NCI-H2171 treated with DMSO at 0.1 percent for 48 hours (cell line): ENCODE data around the gene ETV5.

Experiments
- DNase-seq: peaks from one replicate; lab custom pipeline; 2025; lab: John Stamatoyannopoulos, UW

The ETV5 gene

DNA sequence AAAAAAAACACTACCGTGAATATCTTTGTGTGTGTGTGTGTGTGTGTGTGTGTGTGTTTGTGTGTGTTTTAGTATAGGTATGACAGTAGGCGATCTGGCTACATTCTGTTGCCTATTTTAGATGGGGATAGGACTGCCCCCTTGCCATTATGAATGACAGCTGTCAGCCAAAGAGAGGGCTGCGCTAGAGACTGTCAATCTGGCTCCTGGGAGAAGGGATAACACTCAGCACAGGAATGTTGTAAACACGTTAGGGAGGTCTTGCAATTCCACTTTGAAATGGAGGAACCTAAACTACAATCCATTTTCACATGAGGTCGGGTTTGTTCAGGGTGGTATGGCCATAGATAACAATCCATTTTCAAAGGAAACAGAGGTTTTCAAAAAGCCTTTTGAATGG is 14.1 kb upstream of the ETV5 start:
- no peak for DNase-seq

DNA sequence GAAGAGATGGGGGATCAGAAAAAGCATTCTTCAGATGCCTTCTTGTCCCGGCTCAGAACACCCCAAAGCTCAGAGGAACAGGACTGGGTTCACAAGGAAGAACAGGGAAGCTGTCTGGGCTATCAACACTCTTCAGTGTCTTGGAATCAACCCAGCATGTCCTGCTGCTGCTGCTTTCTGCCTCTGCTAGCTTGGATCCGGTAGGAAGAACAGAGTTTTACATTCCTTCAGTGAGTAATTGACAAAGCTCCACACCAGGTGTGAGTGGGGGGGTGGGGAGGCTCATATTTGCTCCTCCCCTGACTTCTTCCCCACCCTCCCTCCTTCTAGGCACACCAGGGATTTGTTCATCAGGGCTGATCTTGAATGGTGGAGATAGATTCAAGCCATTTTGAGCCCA is 13.1 kb upstream of the ETV5 start:
- no peak for DNase-seq

DNA sequence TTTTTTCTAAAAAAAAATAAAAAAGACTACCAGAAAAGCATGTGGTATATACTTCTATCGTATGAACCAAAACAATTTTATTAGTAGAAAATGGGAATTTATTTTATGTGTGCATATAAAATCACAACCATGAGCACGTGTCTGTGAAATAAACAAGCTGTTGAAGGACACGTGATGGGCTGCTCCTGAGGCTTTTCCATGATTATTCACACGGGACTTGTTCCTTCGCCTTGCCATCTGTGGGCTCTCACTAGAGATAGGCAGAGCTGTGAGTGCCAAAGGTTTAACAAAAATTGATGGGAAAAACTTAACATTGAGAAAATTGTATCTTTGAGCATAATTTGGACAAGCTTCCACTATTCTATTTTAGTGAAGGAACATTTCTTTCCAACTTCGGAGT is 12.4 kb upstream of the ETV5 start:
- peak; percentile 24 for DNase-seq

DNA sequence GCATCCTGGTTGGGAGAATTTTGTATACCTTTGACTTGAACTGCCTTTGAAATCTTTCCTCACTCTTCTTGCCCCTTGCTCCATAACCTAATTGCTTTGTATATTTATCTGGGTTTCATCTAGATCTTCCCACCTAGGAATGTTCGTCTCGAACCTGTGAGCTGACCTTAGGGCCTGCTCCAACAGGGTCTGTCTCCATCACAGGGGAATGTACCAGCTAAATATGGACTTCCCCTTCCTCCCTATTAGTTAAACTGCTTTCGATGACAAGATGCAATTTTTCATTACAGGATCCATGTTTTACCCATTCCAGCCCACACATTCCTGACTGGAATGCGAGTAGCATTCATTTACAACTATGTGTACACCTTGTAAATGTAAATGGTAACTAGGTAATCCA is 10.6 kb upstream of the ETV5 start:
- DNase-seq: no peak

DNA sequence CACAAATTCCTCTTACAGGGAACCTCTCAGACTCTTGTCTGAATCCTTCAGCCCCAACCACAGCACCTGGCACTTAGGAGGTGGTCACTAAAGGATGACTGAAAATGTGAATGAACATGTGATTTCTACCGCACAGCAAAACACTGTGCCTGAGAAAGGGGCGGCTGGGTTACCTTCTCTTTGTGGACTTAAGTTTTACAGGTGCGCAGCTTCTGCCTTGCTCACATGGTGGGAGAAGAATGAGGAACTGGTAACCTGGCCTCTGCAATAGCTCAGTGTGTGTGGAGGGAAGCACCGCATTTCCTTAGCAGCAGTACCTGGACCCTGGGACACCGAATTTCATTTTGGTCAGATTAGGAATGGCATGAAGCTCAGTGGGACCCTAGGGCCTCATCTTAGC is 9.8 kb upstream of the ETV5 start:
- no peak for DNase-seq

DNA sequence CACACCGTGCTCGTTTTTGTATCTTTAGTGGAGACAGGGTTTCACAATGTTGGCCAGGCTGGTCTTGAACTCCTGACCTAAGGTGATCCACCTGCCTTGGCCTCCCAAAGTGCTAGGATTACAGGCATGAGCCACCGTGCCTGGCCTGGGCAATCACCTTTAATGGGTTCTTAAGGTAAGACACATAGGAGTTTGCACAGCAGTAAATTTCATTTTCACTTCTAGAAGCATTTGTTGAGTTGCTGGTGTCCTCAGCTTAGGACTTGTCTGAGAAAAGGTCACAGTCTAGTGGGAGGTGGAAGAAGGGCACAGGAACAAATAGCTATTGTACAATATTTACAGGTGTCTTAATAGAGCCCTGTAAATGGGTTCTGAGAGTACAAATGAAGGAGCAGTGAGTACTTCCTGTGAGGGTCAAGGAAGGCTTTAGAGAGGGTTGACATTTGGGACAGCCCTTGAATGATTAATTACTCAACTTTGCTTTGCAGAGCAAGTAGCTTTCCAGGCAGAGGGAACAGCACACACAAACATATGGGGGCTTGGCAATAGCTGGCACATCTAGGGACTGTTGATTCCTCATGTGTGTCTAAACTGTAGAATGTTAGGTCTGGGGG is 8.7 kb upstream of the ETV5 start:
- no peak for DNase-seq

DNA sequence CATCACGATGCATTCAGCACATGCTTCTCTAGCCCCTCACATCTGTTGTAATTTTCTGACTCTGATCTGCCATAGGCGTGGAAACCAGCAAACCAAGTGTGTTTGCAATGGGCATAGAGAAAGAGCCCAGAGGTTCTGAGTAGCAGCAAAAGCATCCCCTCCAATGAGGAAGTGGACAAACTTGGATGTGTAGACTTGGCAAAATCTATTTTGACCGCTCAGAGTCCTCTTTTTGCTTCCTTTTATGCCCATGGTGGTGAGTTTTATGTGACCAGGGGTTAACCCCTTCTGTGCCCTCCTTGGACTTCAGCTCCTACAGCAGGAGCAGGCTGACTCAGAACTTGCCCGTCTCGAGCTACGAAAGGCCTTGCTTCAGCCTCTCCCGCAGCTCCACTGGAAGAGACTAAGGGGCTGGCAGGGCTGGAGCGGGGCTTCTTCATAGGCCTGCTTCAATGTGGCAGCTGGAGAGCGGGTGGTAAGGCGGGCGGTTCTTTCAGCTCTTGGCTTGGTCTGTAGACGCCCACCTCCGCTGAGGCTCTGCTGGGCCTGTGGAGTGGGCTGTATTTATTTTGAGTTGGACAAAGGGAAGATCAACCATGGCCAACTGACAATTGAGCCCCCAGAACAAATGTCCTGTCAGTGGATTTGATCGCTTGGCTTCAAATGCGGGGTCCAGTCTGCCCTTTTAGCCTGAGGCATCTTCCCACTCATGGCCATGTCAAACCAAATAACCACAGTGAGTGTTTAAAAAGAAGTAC is 6.5 kb upstream of the ETV5 start:
- DNase-seq: no peak

DNA sequence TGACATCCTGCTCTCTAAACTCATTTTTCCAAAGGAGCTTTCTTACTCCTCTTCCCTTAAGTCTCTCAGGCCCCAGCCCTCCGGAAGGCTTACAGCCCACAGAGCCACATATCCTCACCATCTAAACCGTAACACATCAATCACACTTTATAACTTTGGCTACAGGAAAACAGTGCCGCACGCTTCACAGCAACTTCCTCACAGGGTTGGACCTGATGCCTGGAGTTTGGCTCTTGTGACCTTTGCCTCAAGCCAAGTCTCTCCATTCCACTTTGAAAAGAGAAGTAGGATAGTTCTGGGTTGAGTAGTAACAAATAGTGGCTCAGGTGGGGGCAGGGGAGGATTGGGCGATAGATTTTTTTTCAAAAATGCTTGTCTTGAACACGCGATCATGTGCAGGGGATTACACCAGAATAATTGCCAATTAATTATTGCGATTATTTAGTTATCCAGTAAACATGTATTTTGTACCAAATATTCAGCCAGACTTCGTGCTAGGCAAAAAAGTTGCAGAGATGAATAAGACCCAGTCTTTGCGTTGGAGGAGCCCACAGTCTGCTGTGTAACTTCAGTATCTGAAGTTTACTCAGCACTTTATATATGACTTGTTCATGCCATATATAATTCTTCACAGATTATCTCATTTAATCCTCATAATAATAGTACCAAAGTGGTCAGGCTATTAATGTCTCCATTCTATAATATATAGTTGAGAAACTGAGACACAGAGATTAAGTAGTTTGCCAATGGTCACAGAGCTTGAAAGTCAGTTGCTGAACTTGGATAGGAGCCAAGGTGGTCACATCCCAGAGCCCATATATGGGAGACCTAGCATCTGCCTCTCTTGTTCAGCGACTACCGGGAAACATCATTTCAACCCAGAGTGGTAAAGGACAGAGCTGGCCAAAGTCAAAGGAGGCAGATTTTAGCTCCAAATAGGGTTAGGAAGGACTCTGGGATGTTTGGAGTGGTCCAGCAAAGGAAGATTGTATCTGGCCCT is 2.4 kb upstream of the ETV5 start:
- DNase-seq: no peak

DNA sequence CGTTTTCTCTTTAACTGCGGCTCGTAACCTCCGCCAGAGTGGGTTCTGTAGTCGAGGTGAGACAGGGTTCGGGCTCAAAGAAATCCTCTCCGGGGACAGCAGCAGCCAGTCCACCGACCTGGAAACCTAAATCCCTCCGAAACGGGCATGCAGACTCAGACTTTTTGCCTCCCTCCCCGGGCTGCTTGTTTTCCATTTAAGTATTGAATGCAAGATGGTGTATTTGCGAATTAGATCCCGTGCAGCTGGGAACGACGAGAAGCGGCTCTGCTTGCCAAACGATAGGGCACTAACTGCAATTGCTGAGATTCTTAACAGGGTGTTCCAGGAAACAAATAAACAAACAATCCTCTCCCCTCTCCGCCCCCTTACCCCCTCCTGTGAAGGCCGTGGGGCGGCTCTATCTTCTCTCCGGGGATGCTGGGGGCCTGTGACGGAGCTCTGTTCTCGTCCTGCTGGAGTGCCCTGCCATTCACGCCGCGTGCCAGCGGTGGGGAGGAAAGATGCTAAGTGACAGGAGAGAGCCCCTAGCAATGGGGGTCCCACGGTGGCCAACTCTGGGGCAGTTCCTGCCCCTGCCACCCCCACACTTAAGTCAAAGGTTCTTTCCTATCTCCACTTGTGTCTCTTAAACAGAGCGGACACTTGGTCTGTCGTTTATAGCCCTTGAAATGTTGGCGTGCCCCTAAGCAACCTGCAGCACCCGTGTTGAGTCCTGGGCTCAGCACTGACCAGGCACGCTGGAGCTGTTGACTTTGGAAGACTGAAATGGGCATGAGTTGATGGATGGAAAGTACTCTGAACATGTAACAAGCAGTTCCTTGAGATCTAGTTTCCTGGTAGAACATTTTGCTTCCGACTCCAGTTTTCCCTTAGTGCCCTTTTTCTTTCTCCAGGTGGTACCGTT is 1.3 kb upstream of the ETV5 start:
- DNase-seq: no peak

DNA sequence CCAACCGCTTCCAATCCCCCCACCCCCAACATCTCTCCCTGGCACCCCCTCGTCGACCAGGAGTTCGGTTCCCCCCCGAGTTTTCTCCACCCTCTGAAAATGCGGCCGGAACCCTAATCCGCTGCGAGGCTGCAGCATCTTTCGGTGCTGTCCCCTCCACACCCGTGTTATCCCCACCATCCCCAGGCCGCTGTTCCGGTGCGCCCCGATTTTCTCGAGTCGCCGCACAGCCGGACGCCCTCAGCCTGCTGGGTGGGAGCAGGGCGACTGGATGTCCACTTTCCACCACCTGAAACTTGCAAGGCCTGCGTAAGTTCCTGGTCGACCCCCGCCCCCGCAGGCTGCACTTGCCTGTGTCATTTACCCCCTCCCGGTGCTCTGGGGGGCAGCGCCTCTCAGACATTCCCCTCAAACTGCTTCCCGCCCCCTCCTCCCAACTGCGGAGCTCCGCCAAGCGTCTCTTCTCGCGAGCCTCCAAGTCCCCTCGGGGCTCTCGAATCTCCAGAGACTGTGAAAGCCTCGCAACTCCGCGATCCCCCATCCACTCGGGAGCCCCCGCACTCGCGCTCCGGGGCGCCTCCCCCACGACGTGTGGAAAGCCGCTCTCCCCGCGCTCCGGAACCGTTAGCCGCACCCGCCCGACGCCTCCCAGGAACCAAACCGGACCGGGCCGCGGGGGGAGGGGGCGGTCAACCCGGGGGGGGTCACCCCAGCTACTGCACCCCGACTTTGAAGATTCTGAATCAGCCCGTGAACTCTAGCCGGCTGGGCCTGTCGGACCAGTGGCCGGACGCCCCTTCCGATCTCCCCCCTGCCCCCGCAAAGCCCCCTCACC is 566 bp downstream of the ETV5 start:
- DNase-seq: peak; percentile 23

DNA sequence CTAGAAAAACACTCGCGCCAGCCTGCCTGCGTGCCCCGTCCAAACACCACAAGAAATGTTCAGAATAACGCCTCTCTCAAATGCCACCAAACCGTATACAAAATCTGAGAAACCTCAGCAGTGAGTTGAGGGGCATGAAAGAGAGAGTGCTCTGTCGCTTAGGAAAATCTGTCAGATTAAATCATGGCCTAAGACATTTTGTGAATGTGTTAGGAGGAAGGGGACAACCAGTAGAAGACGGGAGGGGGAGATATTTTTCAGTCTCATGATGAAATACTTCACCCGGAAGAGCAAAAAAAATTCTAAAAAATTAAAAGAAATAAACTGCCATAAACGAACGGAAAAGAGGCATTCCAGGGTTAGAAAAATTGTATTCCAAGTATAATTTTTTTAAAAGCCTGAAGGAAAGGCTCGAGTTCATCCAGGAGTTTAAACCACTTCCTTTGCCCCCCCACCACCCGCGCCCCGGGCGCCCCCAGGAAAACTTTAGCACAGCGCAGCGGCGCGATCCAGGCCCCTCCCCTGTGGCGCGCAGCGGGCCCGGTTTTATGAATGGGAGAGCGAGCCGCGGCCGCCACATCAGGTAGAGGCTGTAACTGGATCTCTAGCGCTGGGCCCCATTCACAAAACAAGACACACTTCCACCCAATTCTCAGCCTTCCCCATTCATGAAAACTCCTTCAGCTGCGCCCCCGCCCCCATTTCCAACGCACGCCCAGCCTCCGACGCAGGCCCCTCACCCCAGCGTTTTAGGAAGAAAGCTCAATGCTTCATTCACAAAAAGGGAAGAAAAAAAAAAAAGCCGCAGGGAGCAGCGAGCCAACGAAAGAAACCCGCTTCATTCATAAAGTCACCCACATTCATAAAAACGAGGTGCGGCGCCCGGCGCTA is 1.4 kb downstream of the ETV5 start:
- DNase-seq: peak; percentile 82

DNA sequence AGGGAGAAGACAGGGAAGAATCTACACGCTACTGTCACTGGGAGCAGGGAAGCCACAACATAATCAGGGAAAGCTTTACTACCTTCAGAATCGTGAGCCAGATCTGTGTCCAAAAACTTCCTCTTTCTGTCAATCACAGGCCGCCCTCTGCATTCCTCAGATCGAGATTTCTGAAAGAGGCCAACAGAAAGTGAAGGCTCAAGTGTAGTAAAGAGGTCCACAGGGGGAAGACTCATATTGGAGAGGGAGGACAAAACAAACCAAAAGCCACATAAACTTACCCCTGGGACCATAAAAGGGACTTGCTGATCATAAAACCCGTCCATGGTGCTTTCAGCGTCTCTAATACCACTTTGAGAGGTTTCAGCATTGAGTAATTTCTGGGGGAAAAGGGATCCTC is 3.3 kb downstream of the ETV5 start:
- DNase-seq: no peak

DNA sequence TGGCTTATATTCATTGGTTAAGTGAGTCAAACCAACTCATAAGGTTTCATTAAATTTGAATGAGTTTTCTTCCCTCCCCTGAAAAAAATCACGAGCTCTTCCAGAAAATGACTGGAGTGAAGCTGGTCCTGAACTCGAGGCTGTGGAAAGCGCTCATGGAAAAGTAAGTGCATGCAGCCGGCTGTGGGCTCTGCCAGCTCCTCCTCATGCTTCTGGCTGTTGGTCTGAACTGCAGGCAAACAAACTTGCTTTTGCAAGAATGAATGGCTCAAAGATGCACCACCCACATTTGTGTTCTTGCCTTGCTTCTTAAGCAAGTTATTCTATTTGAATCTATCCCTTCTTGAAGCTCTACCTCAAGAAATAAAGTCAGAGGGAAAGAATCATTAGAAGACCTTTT is 6.2 kb downstream of the ETV5 start:
- DNase-seq: no peak

DNA sequence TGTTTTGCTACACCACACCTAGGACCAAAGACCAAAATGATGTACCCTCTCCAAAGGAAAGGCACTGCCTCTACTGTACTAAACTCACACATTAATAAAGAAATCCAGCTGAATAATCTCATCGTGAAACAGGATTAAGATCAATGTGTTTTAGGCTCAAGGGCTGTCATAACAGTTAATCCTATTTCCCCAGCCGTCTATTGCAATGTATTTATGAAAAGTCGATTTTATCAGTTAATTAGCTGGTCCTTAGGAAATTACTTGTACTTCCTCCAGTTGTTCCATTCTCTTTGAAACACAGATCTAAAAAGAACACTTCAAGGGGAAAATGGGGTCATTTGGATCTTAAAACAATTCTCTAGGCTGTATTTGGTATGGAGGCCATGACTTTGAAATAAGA is 8.5 kb downstream of the ETV5 start:
- no peak for DNase-seq

DNA sequence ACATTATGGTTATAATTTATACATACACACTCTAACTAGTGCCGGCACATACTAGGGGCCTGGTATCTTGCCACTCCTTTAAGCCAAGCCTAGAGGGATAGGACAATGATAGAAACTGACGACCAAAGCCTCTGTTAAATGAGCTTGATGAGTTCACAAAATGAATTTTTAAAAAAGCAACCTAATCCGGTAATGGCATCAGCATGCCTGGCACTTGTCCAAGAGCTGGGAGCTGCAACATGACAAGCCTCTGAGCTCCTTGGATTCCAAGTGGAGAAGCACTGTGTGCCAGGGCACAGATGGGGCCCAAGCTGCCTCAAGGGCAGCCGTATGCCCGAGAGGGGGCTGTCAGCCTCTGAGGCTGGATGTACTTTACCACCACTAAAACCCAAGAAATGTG is 9.7 kb downstream of the ETV5 start:
- peak; percentile 93 for DNase-seq

DNA sequence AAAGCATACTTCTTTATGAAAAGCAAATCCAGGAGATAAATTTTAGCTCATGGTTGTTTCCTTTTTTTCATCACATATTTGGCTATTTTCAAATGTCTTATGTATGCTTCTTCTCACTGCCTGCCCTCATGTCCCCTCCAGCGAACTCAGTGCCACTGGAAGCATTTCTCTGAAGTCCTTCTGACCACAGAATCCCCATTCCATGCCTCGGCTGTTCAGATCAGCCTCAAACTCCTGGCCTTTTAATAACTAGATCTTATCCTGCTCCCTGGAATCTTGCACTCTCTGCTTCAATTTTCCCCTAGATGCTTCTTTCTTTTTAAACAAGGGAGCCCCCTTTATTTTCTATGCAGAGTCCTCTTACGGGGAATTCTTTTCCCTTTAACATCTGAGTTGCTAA is 10.1 kb downstream of the ETV5 start:
- no peak for DNase-seq

DNA sequence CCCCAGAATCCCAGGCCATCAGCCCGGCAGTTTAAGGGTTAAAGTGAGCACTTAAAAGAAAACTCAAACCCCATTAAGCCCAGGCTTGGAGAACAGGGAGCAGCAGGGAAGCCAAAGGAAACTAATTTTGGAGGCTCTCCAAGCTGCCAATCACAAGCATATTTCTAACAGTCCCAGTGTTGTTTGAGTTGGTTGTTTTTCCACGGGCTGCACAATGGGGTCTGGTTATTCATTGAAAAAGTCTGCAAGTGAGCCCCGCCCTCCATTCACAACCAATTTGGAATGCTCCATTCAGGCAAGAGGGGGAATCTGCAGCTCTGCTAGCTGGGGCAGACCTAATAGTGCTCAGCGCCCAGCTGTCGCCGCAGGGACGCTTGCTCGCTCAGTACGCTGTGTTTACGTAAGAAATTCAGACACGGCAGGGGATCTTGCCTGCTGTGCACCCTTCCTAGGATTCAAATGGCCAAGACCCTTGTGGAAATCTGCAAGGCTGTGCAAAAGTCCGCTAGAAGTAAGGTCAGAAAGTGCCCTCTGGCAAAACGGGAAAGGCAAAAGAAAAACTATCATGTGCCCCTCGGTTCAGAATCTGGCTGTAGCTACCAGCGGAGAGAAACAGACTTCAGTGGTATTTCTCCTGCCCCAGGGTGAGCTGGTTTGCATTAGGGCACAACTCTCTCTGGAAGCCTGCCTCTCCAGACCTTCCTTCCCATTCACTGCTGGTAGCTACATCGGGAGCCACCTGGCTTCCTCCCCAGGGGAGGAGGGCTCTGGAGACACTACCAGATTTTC is 11.0 kb downstream of the ETV5 start:
- peak; percentile 97 for DNase-seq

DNA sequence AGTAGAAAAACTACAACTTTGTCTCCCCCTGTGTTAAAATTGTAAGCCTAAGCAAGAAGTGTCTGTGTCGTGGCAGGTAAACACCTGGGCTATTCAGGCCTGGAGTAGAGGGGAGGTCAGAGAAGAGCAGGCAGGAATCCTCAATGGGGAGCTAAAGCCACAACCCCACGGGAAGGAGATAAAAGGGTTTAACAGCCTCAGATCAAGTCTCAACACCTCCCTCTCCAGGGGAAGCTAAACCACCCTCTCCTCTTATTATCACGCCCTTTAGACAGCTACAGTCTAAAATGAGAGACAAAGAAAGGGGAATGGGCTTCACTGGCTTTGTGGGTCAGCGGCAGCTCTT is 11.6 kb downstream of the ETV5 start:
- DNase-seq: no peak

DNA sequence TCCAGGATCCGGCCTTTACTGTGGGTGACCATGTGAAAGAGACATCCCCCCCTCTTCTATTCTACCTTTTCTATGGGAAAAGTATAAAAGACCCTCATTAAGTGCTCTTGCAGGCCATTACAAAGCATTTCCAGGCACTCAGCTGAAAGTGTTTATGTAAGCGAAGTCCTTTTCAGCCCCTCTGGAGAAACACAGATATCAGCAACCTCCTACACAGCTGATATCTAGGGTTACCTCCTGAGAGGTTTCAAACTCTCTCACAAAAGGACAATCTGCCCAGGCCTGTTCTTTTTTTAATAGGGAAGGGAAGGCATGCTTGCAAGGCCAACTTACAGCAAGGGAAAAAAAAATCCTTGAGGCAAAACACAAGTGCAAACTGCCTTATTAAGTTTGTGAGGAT is 12.6 kb downstream of the ETV5 start:
- no peak for DNase-seq
